Ishikawa (cell line): ENCODE results near the gene SOST.

ENCODE experiments used
- MAX ChIP-seq: IDR thresholded peaks from 2 replicates; pipeline ENCODE4 v1.6.1; 2012
- NFIC ChIP-seq: IDR thresholded peaks from 2 replicates; pipeline ENCODE4 v1.6.1; 2012
- RAD21 ChIP-seq: IDR thresholded peaks from 2 replicates; pipeline ENCODE4 v1.6.1; 2012; ENCODE audit warnings: low read depth
- TAF1 ChIP-seq: IDR thresholded peaks from 2 replicates; pipeline ENCODE4 v1.6.1; 2012; ENCODE audit warnings: low read depth, mild to moderate bottlenecking
- TEAD4 ChIP-seq: IDR thresholded peaks from 2 replicates; pipeline ENCODE4 v1.6.1; 2012
- TF ChIP-seq, protein P1 (sequence below): IDR thresholded peaks from 2 replicates; pipeline ENCODE4 v1.6.1; 2012; ENCODE audit warnings: low read depth, mild to moderate bottlenecking

DNA sequence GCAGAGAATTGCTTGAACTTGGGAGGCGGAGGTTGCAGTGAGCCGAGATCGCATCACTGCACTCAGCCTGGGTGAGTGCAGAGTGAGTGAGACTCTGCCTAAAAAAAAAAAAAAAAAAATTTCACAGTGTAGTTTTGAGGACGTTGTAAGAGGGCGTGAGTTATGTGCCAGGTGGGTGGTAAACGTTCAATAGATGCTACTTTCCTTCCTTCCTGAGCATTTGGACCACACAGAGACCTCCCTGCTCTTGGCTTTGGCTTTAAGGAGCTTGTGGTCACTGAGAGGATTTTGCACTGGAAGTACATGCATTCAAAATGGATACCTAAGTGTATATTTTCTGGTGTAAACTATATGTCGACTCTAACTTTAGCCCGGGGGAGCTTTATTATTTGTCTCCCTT lies 30.5 kb downstream of the SOST start:
- TF ChIP-seq TAF1 (no peak), TEAD4 (no peak), MAX (no peak), RAD21 (no peak), NFIC (no peak)
- TF ChIP-seq, protein P1, sequence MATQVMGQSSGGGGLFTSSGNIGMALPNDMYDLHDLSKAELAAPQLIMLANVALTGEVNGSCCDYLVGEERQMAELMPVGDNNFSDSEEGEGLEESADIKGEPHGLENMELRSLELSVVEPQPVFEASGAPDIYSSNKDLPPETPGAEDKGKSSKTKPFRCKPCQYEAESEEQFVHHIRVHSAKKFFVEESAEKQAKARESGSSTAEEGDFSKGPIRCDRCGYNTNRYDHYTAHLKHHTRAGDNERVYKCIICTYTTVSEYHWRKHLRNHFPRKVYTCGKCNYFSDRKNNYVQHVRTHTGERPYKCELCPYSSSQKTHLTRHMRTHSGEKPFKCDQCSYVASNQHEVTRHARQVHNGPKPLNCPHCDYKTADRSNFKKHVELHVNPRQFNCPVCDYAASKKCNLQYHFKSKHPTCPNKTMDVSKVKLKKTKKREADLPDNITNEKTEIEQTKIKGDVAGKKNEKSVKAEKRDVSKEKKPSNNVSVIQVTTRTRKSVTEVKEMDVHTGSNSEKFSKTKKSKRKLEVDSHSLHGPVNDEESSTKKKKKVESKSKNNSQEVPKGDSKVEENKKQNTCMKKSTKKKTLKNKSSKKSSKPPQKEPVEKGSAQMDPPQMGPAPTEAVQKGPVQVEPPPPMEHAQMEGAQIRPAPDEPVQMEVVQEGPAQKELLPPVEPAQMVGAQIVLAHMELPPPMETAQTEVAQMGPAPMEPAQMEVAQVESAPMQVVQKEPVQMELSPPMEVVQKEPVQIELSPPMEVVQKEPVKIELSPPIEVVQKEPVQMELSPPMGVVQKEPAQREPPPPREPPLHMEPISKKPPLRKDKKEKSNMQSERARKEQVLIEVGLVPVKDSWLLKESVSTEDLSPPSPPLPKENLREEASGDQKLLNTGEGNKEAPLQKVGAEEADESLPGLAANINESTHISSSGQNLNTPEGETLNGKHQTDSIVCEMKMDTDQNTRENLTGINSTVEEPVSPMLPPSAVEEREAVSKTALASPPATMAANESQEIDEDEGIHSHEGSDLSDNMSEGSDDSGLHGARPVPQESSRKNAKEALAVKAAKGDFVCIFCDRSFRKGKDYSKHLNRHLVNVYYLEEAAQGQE, result no peak
